Dedifferentiated amniotic fluid mesenchymal stem cell (primary cell): ENCODE data around the gene CADM3.

Experiments
- DNase-seq: peaks from one replicate; pipeline ENCODE4 v3.0.0-alpha.2; 2016; ENCODE audit errors: extremely low spot score

CADM3 gene

GRCh38 chr1:159206110-159206509 is 34.7 kb downstream of the CADM3 start:
- no peak for DNase-seq

GRCh38 chr1:159207080-159207479 is 35.7 kb downstream of the CADM3 start:
- no peak for DNase-seq

- DNase-seq = no peak
Measured at GRCh38 chr1:159207774-159208173, 36.4 kb downstream of the CADM3 start.

GRCh38 chr1:159208175-159208825 is 36.9 kb downstream of the CADM3 start:
- DNase-seq = no peak

GRCh38 chr1:159209061-159209460 is 37.6 kb downstream of the CADM3 start:
- DNase-seq = no peak

- DNase-seq = no peak
Measured at GRCh38 chr1:159211331-159212136, 40.1 kb downstream of the CADM3 start.

- no peak for DNase-seq
Measured at GRCh38 chr1:159212596-159212995, 41.2 kb downstream of the CADM3 start.

GRCh38 chr1:159214149-159214760 is 42.8 kb downstream of the CADM3 start:
- no peak for DNase-seq

- DNase-seq = no peak
Measured at GRCh38 chr1:159218649-159219636, 47.5 kb downstream of the CADM3 start.

- DNase-seq = no peak
Measured at GRCh38 chr1:159222075-159222865, 50.9 kb downstream of the CADM3 start.

- DNase-seq = no peak
Measured at GRCh38 chr1:159223004-159223403, 51.6 kb downstream of the CADM3 start.

GRCh38 chr1:159228554-159228953 is 57.1 kb downstream of the CADM3 start:
- no peak for DNase-seq

GRCh38 chr1:159229260-159229885 is 58.0 kb downstream of the CADM3 start:
- DNase-seq = no peak

GRCh38 chr1:159229896-159230295 is 58.5 kb downstream of the CADM3 start:
- DNase-seq = no peak

GRCh38 chr1:159239551-159240220 is 68.3 kb downstream of the CADM3 start:
- no peak for DNase-seq

- DNase-seq = no peak
Measured at GRCh38 chr1:159247266-159247665, 75.9 kb downstream of the CADM3 start.

- DNase-seq = no peak
Measured at GRCh38 chr1:159248311-159248710, 76.9 kb downstream of the CADM3 start.

GRCh38 chr1:159250638-159251216 is 79.3 kb downstream of the CADM3 start:
- DNase-seq = no peak
